B cell (primary cell): Measurements from ENCODE around the gene POMP. TPM values are rescaled to one million over a fixed set of nuclear protein-coding genes. Genes with fewer than 3 reads are reported as not detected.

Source experiments
- ATAC-seq: fragments of 200-7000 bp; cut with Tn5 transposase; one replicate; pipeline ENCODE4 v1.10.0; 2021; ENCODE audit warnings: low read depth, mild to moderate bottlenecking, moderate number of reproducible peaks, moderate library complexity
- CTCF ChIA-PET: fragments of 350-600 bp; sonication (Branson Sonifier 250); formaldehyde crosslinking; loops from one replicate; lab custom pipeline; 2021; ENCODE audit warnings: antibody characterized with exemption, inconsistent platforms; lab: Charles Lee
- POLR2A ChIA-PET: fragments of 350-600 bp; sonication (Branson Sonifier 250); formaldehyde crosslinking; loops from one replicate; lab custom pipeline; 2021; ENCODE audit warnings: antibody characterized with exemption; lab: Charles Lee
- DNase-seq: peaks from one replicate; pipeline ENCODE4 v3.0.0; 2013
- H2AFZ ChIP-seq: 2 replicates; pipeline ENCODE4 v1.6.1; 2012; ENCODE audit warnings: mild to moderate bottlenecking, low read depth, low read length; ENCODE audit not compliant: insufficient read depth, poor library complexity, severe bottlenecking
- H3K27ac ChIP-seq, 2 donors: 1 replicate in 1 of 2; 2 replicates in 1 of 2; pipeline ENCODE4 v1.5.1; 2012 to 2013; ENCODE audit warnings: low read length in 2 of 2, mild to moderate bottlenecking in 2 of 2, moderate library complexity in 1 of 2
- H3K27me3 ChIP-seq, 4 experiments: fragments of 200-600 bp in 1 of 4; sonication (generic) in 1 of 4; replicated peaks in 1 of 4; 1 replicate in 2 of 4; 2 replicates in 2 of 4; pipeline versions ENCODE4 v1.6.1 to v1.7.0; 2013 to 2016; ENCODE audit warnings: low read length in 3 of 4, mild to moderate bottlenecking in 2 of 4, mixed read lengths in 1 of 4, moderate library complexity in 1 of 4; ENCODE audit not compliant: insufficient read depth in 4 of 4, control insufficient read depth in 3 of 4; ENCODE audit errors: control extremely low read depth in 1 of 4
- H3K36me3 ChIP-seq, 2 experiments: replicated peaks in 1 of 2; 1 replicate in 1 of 2; 2 replicates in 1 of 2; pipeline versions ENCODE4 v1.6.1 to v1.7.1; 2013; ENCODE audit warnings: low read length in 1 of 2; ENCODE audit not compliant: insufficient read depth in 2 of 2, control insufficient read depth in 1 of 2; ENCODE audit errors: control extremely low read depth in 1 of 2, extremely low read depth in 1 of 2
- H3K4me1 ChIP-seq, 2 donors: fragments of 200-600 bp in 1 of 2; sonication (generic) in 1 of 2; 1 replicate in 1 of 2; 2 replicates in 1 of 2; pipeline versions ENCODE4 v1.5.1 to v1.6.1; 2013 to 2017; ENCODE audit warnings: low read length in 2 of 2; ENCODE audit not compliant: control insufficient read depth in 2 of 2, insufficient read depth in 2 of 2
- H3K4me2 ChIP-seq: replicated peaks from 2 replicates; pipeline ENCODE3; 2012; ENCODE audit warnings: mild to moderate bottlenecking, low read depth, low read length; ENCODE audit not compliant: poor library complexity, severe bottlenecking
- H3K4me3 ChIP-seq, 5 experiments: fragments of 200-600 bp in 1 of 5; sonication (generic) in 1 of 5; 1 replicate in 3 of 5; 2 replicates in 2 of 5; pipeline versions ENCODE4 v1.5.1 to v1.7.0; 2011 to 2016; ENCODE audit warnings: low read length in 4 of 5, mild to moderate bottlenecking in 4 of 5, low read depth in 2 of 5, control low read depth in 1 of 5, moderate library complexity in 1 of 5; ENCODE audit not compliant: insufficient read depth in 1 of 5; ENCODE audit errors: control extremely low read depth in 1 of 5, extremely low read depth in 1 of 5
- H3K79me2 ChIP-seq: fragments of 200-600 bp; sonication (generic); one replicate; pipeline ENCODE4 v1.6.0; 2016; ENCODE audit warnings: low read length; ENCODE audit not compliant: control insufficient read depth, insufficient read depth
- H3K9ac ChIP-seq: fragments of 200-600 bp; sonication (generic); 2 replicates; pipeline ENCODE4 v1.6.1; 2017; ENCODE audit warnings: mild to moderate bottlenecking, low read length, moderate library complexity
- H3K9me3 ChIP-seq, 3 donors: one replicate each; pipeline versions ENCODE4 v1.6.1 to v1.7.1; 2013; ENCODE audit warnings: low read length in 2 of 3; ENCODE audit not compliant: control insufficient read depth in 2 of 3, insufficient read depth in 1 of 3; ENCODE audit errors: control extremely low read depth in 1 of 3
- H4K20me1 ChIP-seq: 2 replicates; pipeline ENCODE4 v1.6.0; 2012; ENCODE audit warnings: mild to moderate bottlenecking, low read length; ENCODE audit not compliant: insufficient read depth, control insufficient read depth, poor library complexity, severe bottlenecking
- H3K27ac Mint-ChIP-seq: one replicate; pipeline ENCODE4 v1.8.0; 2021; ENCODE audit warnings: mixed read lengths
- H3K27me3 Mint-ChIP-seq: one replicate; pipeline ENCODE4 v1.8.0; 2021; ENCODE audit warnings: mixed read lengths
- H3K4me1 Mint-ChIP-seq: one replicate; pipeline ENCODE4 v1.8.0; 2021; ENCODE audit warnings: mixed read lengths
- H3K4me3 Mint-ChIP-seq: one replicate; pipeline ENCODE4 v1.8.0; 2021; ENCODE audit warnings: mixed read lengths
- H3K9me3 Mint-ChIP-seq: one replicate; pipeline ENCODE4 v1.8.0; 2022; ENCODE audit warnings: mixed read lengths; ENCODE audit not compliant: insufficient read depth
- CTCF ChIP-seq: fragments of 200-600 bp; IDR thresholded peaks from one replicate; pipeline ENCODE4 v1.8.0; 2022; ENCODE audit warnings: antibody characterized with exemption, mild to moderate bottlenecking
- EZH2 ChIP-seq: IDR thresholded peaks from 2 replicates; pipeline ENCODE4 v1.6.1; 2012; ENCODE audit warnings: borderline replicate concordance, low read depth, mild to moderate bottlenecking, moderate library complexity, low read length; ENCODE audit not compliant: insufficient read depth, poor library complexity, severe bottlenecking
- whole genome bisulfite sequencing: methylation state at CpG from one replicate; pipeline ENCODE4 v1.1.5; 2013; ENCODE audit warnings: missing lambda C conversion rate; ENCODE audit not compliant: insufficient coverage; 5-methylcytosine and 5-hydroxymethylcytosine counted together
- intact Hi-C: fragments of 100-400 bp; cut with micrococcal nuclease; formaldehyde crosslinking; loops from one replicate; pipeline ENCODE4 v1.10.0; 2022
- polyA plus RNA-seq: library from polyadenylated mRNA; depleted of rRNA; stranded (reverse); fragments of >200 nt; gene quantifications from 2 replicates; pipeline ENCODE4 v1.2.3, GENCODE V29; 2012
- total RNA-seq, 2 donors: library from RNA; stranded (reverse); fragments of 120-200 nt in 1 of 2; gene quantifications; 1 replicate in 1 of 2; 2 replicates in 1 of 2; pipeline versions ENCODE4 v1.2.3 to v1.2.4, GENCODE V29; 2013 to 2022

The POMP gene
- total and polyA plus RNA-seq, 2 donors (not counting 1 experiment from before 2014, with no cell fraction given) = 14.0 to 28.7 TPM

- CTCF ChIA-PET = no interaction called here
- intact Hi-C loops = no loop called here
- Histone ChIP-seq H3K9ac (no peak overlapping the region), H3K79me2 (no peaks in the 10 kb centered on the region), H2AFZ (no peak overlapping the region), H3K9me3 (no peaks in the 10 kb centered on the region), H4K20me1 (no peaks in the 10 kb centered on the region), H3K27me3 (no peaks in the 10 kb centered on the region), H3K4me3 (no peak overlapping the region), H3K4me1 (peaks cover 9% of the 10 kb centered on the region in 2 donors), H3K36me3 (no peaks in the 10 kb centered on the region), H3K27ac (no peak overlapping the region), H3K4me2 (no peak overlapping the region)
- Mint-ChIP-seq H3K9me3 (no peaks in the 10 kb centered on the region), H3K4me3 (no peak overlapping the region), H3K4me1 (peaks cover 6% of the 10 kb centered on the region), H3K27ac (no peak overlapping the region), H3K27me3 (no peaks in the 10 kb centered on the region)
- no peak for TF ChIP-seq EZH2
- no peak for TF ChIP-seq CTCF
- POLR2A ChIA-PET = no interaction called here
- DNase-seq = no peak
- 83% methylated on average over 9 of the region's 11 CpGs for WGBS
- no peak for ATAC-seq
Measured at GRCh38 chr13:28624707-28625432, 34.1 kb upstream of the POMP start.

- Histone ChIP-seq H4K20me1 (no peaks in the 10 kb centered on the region), H3K9ac (no peak overlapping the region), H3K4me2 (no peak overlapping the region), H3K79me2 (no peaks in the 10 kb centered on the region), H3K27ac (no peak overlapping the region), H3K9me3 (no peaks in the 10 kb centered on the region), H3K36me3 (no peaks in the 10 kb centered on the region), H3K4me3 (no peak overlapping the region), H3K27me3 (no peaks in the 10 kb centered on the region), H2AFZ (no peak overlapping the region), H3K4me1 (peaks cover 9% of the 10 kb centered on the region in 2 donors)
- POLR2A ChIA-PET = interaction anchor here (0.8 kb wide), 1 partner anchor 11 kb away, joined by 3 read pairs; no protein-coding TSS in a partner anchor
- Mint-ChIP-seq H3K4me1 (peaks cover 6% of the 10 kb centered on the region), H3K27ac (no peak overlapping the region), H3K9me3 (no peaks in the 10 kb centered on the region), H3K4me3 (no peak overlapping the region), H3K27me3 (peaks cover 3% of the 10 kb centered on the region)
- intact Hi-C loops = no loop called here
- CTCF ChIA-PET = interaction anchor here (0.9 kb wide), 1 partner anchor 81 kb away, joined by 3 read pairs; no protein-coding TSS in a partner anchor
- TF ChIP-seq CTCF (no peak), EZH2 (no peak)
- DNase-seq (no peak), ATAC-seq (no peak)
- WGBS = no CpG with 5 or more reads among the region's 5 CpGs
Measured at GRCh38 chr13:28626266-28626665, 32.7 kb upstream of the POMP start.
